BJ (cell line): Measurements from ENCODE around the gene VN1R2. TPM values are rescaled to one million over a fixed set of nuclear protein-coding genes. Genes with fewer than 3 reads are reported as not detected.
"Not testable (repeated sequence)": the region's sequence is repeated elsewhere in the genome, so short reads cannot be mapped to it uniquely, and the experiment has no call there.

ENCODE experiments used
- CTCF ChIA-PET: fragments of 350-600 bp; formaldehyde crosslinking; extraction: SDS; loops from one replicate; lab custom pipeline; 2021; ENCODE audit warnings: antibody characterized with exemption, inconsistent platforms; lab: Yijun Ruan, JAX
- POLR2A ChIA-PET: fragments of 300-600 bp; sonication (Branson Sonifier 250); formaldehyde crosslinking; extraction: SDS; loops from one replicate; lab custom pipeline; 2021; ENCODE audit warnings: antibody characterized with exemption; lab: Charles Lee
- DNase-seq: peaks from one replicate; pipeline ENCODE4 v3.0.0-alpha.2; 2011; ENCODE audit warnings: low read depth
- H3K27me3 ChIP-seq: 2 replicates; pipeline ENCODE4 v1.6.0; 2011; ENCODE audit warnings: low read length; ENCODE audit not compliant: control insufficient read depth, insufficient read depth
- H3K36me3 ChIP-seq: 2 replicates; pipeline ENCODE4 v1.5.1; 2011; ENCODE audit warnings: low read length; ENCODE audit not compliant: control insufficient read depth, insufficient read depth
- H3K4me3 ChIP-seq: 2 replicates; pipeline ENCODE4 v1.5.1; 2011; ENCODE audit warnings: low read depth, mild to moderate bottlenecking, control low read depth, low read length
- polyA plus RNA-seq: library from polyadenylated mRNA; depleted of rRNA; stranded (reverse); fragments of >200 nt; gene quantifications from 2 replicates; pipeline ENCODE4 v1.2.3, GENCODE V29; 2011
- TF ChIP-seq, protein P1 (sequence below): IDR thresholded peaks from 2 replicates; pipeline ENCODE4 v1.5.1; 2011; ENCODE audit warnings: low read depth, mild to moderate bottlenecking, control low read depth, inconsistent platforms, low read length, moderate library complexity; ENCODE audit not compliant: insufficient read depth

VN1R2 gene
- polyA plus RNA-seq, 1 experiment: not detected

DNA sequence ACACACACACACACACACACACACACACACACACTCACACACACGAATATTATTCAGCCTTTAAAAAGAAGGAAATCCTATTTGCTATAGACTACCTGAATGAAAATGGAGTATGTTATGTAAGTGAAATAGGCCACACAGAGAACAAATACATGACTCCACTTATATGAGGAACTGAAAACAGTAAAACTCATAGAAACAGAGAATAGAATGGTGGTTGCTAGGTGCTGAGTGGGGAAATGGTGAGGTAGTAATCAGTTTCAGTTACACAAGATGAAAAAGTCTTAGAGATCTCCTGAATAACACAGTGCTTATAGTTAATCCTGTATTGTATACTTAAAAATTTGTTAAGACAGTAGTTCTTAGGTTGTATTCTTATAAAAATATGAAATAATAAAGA, 11.6 kb upstream of the VN1R2 start:
- no peak for DNase-seq
- CTCF ChIA-PET: no interaction called here
- POLR2A ChIA-PET: no interaction called here
- TF ChIP-seq, protein P1, sequence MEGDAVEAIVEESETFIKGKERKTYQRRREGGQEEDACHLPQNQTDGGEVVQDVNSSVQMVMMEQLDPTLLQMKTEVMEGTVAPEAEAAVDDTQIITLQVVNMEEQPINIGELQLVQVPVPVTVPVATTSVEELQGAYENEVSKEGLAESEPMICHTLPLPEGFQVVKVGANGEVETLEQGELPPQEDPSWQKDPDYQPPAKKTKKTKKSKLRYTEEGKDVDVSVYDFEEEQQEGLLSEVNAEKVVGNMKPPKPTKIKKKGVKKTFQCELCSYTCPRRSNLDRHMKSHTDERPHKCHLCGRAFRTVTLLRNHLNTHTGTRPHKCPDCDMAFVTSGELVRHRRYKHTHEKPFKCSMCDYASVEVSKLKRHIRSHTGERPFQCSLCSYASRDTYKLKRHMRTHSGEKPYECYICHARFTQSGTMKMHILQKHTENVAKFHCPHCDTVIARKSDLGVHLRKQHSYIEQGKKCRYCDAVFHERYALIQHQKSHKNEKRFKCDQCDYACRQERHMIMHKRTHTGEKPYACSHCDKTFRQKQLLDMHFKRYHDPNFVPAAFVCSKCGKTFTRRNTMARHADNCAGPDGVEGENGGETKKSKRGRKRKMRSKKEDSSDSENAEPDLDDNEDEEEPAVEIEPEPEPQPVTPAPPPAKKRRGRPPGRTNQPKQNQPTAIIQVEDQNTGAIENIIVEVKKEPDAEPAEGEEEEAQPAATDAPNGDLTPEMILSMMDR: no peak
- Histone ChIP-seq H3K27me3 (no peaks in the 10 kb centered on the region), H3K36me3 (peaks cover 7% of the 10 kb centered on the region), H3K4me3 (no peak overlapping the region)

- peak; percentile 22 for DNase-seq
- TF ChIP-seq, protein P1: no peak
- peaks cover 3% of the 10 kb centered on the region; the same call in 1 of the 2 replicates for H3K36me3 ChIP-seq
- ChIA-PET CTCF (no interaction called here), POLR2A (no interaction called here)
- H3K4me3 ChIP-seq: peak within 1 kb of the TSS; percentile 92
- H3K27me3 ChIP-seq: no peaks in the 10 kb centered on the region
Measured at GRCh38 chr19:53254411-53255341, 3.4 kb upstream of the VN1R2 start, which contains the start of gene ZNF677. TSS of gene ZNF677 (minus strand) at chr19:53254873. CDS start at chr19:53251550, 3,323 bp downstream.

DNA sequence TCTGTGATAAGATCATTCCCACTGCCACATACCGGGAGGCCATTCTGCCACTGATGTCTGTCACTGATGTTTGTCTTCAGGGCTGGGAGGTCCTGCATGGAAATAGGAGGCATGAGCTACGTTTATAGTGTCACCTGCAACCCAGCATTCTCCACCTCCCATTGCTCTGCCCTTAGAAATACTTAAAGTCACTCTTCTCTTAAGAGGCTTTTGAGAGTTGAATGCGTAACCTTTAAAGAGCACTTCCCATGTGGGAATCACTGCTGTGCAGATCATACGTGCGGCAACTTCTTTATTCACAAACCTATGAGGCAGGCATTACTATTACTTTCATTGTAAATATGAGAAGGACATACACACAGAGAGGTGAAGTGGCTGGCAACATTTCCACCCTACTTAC, 9.5 kb downstream of the VN1R2 start, which contains the start of gene VN1R4:
VN1R4 (minus strand) TSS at position 101 of the 400 bp plus-strand sequence; CDS start at position 43, 58 bp downstream.
- H3K27me3 ChIP-seq, POLR2A ChIA-PET, H3K36me3 ChIP-seq, DNase-seq, CTCF ChIA-PET, H3K4me3 ChIP-seq: not testable (repeated sequence)

DNA sequence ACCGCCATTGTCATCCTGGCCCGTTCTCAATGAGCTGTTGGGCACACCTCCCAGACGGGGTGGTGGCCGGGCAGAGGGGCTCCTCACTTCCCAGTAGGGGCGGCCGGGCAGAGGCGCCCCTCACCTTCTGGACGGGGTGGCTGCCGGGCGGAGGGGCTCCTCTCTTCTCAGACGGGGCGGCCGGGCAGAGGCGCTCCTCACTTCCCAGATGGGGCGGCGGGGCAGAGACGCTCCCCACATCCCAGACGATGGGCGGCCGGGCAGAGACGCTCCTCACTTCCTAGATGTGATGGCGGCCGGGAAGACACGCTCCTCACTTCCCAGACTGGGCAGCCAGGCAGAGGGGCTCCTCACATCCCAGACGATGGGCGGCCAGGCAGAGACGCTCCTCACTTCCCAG, 11.8 kb downstream of the VN1R2 start:
- H3K27me3 ChIP-seq, H3K4me3 ChIP-seq, H3K36me3 ChIP-seq, CTCF ChIA-PET, DNase-seq, POLR2A ChIA-PET: not testable (repeated sequence)

DNA sequence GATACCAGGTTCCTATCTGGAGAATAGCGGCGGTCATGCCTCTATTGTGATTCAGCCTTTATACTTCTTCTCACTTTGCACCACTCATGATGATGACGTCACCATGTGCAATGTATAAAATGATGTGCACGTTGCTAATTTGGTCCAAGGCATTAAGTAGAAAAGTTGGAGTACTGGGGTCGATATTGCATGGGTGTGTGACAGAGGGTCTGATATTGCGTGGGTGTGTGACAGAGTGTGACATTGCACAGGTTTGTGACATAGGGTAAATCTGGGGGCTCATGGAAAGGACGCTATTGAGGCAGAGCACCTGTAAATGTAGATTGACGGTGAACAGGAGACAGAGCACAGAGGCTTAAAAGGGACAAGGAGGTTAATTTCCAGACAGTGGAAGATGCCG, 14.0 kb downstream of the VN1R2 start:
- no peak overlapping the region for H3K4me3 ChIP-seq
- CTCF ChIA-PET: no interaction called here
- TF ChIP-seq, protein P1: no peak
- H3K36me3 ChIP-seq: no peaks in the 10 kb centered on the region
- no peak for DNase-seq
- H3K27me3 ChIP-seq: no peaks in the 10 kb centered on the region
- POLR2A ChIA-PET: no interaction called here

DNA sequence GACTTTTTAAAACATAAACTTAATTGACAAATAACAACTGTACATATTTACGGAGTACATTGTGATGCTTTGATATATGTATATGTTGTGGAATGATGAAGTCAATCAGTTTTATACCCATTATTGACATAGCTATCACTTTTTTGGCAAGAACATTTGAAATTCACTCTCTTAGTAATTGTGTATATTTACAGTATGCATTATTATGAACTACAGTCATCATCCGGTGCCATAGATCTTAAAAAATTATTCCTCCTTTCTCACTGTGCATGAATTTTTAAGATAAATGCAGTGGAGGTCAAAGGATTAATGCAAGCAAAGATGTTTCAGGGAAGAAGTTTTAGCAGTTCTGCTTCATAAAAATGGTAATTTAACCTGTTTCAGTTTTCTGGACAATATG, 17.4 kb downstream of the VN1R2 start:
- Histone ChIP-seq H3K36me3 (no peaks in the 10 kb centered on the region), H3K27me3 (no peaks in the 10 kb centered on the region), H3K4me3 (no peak overlapping the region)
- DNase-seq: no peak
- POLR2A ChIA-PET: no interaction called here
- CTCF ChIA-PET: no interaction called here
- TF ChIP-seq, protein P1: no peak

- H3K4me3 ChIP-seq, CTCF ChIA-PET, H3K27me3 ChIP-seq, POLR2A ChIA-PET, H3K36me3 ChIP-seq, DNase-seq: not testable (repeated sequence)
Measured at GRCh38 chr19:53281947-53282346, 23.9 kb downstream of the VN1R2 start.
